Nephron progenitor cell (in vitro differentiated cells): ENCODE results near the gene MAB21L3.
"Not testable (repeated sequence)": the region's sequence is repeated elsewhere in the genome, so short reads cannot be mapped to it uniquely, and the experiment has no call there.

Experiments used
- DNase-seq: peaks from one replicate; pipeline ENCODE4 v3.0.0; 2021
- H3K27ac Mint-ChIP-seq: 2 replicates; pipeline ENCODE4 v1.8.0; 2021; ENCODE audit warnings: mild to moderate bottlenecking, moderate library complexity, mixed read lengths
- H3K27me3 Mint-ChIP-seq: 2 replicates; pipeline ENCODE4 v1.8.0; 2021; ENCODE audit warnings: mild to moderate bottlenecking, low read depth, mixed read lengths; ENCODE audit not compliant: poor library complexity
- H3K36me3 Mint-ChIP-seq: 2 replicates; pipeline ENCODE4 v1.8.0; 2021; ENCODE audit warnings: low read depth, mixed read lengths
- H3K4me1 Mint-ChIP-seq: 2 replicates; pipeline ENCODE4 v1.8.0; 2021; ENCODE audit warnings: mixed read lengths
- H3K4me3 Mint-ChIP-seq: 2 replicates; pipeline ENCODE4 v1.8.0; 2021; ENCODE audit warnings: mild to moderate bottlenecking, moderate library complexity, mixed read lengths
- H3K9me3 Mint-ChIP-seq: 2 replicates; pipeline ENCODE4 v1.8.0; 2021; ENCODE audit warnings: mild to moderate bottlenecking, moderate library complexity, mixed read lengths
- CTCF ChIP-seq: fragments of 200-600 bp; sonication (generic); IDR thresholded peaks from 2 replicates; pipeline ENCODE4 v1.5.0; 2021; ENCODE audit warnings: antibody characterized with exemption

MAB21L3 gene

GRCh38 chr1:116144151-116144550, 33.0 kb downstream of the MAB21L3 start:
- no peak overlapping the region for H3K27ac Mint-ChIP-seq
- H3K27me3 Mint-ChIP-seq: peaks cover 7% of the 10 kb centered on the region
- peaks cover 43% of the 10 kb centered on the region for H3K9me3 Mint-ChIP-seq
- peaks cover 24% of the 10 kb centered on the region for H3K36me3 Mint-ChIP-seq
- no peak overlapping the region for H3K4me3 Mint-ChIP-seq
- DNase-seq: no peak
- peaks cover 4% of the 10 kb centered on the region for H3K4me1 Mint-ChIP-seq
- no peak for TF ChIP-seq CTCF

DNA sequence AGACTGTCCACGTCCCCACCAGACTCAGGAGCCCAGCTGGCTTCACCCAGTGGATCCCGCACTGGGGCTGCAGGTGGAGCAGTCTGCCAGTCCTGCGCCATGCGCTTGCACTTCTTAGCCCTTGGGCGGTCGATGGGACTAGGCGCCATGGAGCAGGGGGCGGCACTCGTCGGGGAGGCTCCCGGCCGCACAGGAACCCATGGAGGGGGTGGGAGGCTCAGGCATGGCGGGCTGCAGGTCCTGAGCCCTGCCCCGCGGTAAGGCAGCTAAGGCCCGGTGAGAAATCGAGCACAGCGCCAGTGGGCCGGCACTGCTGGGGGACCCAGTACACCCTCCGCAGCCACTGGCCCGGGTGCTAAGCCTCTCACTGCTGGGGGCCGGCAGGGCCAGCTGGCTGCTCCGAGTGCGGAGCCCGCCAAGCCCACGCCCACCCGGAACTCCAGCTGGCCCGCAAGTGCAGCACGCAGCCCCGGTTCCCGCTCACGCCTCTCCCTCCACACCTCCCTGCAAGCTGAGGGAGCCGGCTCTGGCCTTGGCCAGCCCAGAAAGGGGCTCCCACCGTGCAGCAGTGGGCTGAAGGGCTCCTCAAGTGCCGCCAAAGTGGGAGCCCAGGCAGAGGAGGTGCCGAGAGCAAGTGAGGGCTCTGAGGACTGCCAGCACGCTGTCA, 35.4 kb downstream of the MAB21L3 start:
- Mint-ChIP-seq H3K9me3 (peaks cover 43% of the 10 kb centered on the region), H3K27me3 (peaks cover 11% of the 10 kb centered on the region), H3K36me3 (peaks cover 24% of the 10 kb centered on the region)
- H3K4me3 Mint-ChIP-seq, H3K27ac Mint-ChIP-seq, DNase-seq, H3K4me1 Mint-ChIP-seq: not testable (repeated sequence)

DNA sequence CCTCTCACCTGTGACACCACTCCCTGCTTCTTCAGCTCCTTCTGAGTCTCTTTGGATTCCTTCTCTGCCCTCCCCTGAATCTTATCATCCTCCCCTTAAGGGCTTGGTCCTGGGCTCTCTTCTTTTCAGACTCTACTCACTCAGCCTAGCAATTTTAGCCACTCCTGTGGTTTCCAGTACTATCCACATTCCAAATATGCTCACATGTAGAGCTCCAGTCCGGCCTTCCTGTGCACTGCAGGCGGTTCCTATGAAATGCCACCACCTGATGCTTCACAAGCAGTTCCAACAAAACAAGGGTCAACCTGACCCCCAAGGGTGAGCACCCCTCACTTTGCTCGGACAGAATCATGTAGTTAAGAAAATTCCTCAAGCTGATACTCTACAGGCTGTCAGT, 35.9 kb downstream of the MAB21L3 start:
- H3K36me3 Mint-ChIP-seq: peaks cover 24% of the 10 kb centered on the region
- no peak for TF ChIP-seq CTCF

GRCh38 chr1:116147972-116148371, 36.8 kb downstream of the MAB21L3 start:
- TF ChIP-seq CTCF: no peak
- no peak for DNase-seq
- Mint-ChIP-seq H3K27me3 (peaks cover 8% of the 10 kb centered on the region), H3K27ac (peak overlapping the region; percentile 52), H3K4me3 (no peak overlapping the region), H3K4me1 (peaks cover 10% of the 10 kb centered on the region), H3K9me3 (peaks cover 37% of the 10 kb centered on the region), H3K36me3 (peaks cover 24% of the 10 kb centered on the region)

More for the DNA sequence above, 35.9 kb downstream of the MAB21L3 start:
- no peak overlapping the region for H3K4me3 Mint-ChIP-seq
- H3K27ac Mint-ChIP-seq: no peak overlapping the region
- peaks cover 8% of the 10 kb centered on the region for H3K4me1 Mint-ChIP-seq
- H3K27me3 Mint-ChIP-seq: peaks cover 8% of the 10 kb centered on the region
- DNase-seq: no peak
- H3K9me3 Mint-ChIP-seq: peaks cover 43% of the 10 kb centered on the region

- no peak for DNase-seq
- Mint-ChIP-seq H3K4me3 (no peak overlapping the region), H3K4me1 (peaks cover 13% of the 10 kb centered on the region), H3K9me3 (peaks cover 28% of the 10 kb centered on the region), H3K36me3 (peaks cover 18% of the 10 kb centered on the region), H3K27me3 (peaks cover 8% of the 10 kb centered on the region), H3K27ac (no peak overlapping the region)
- TF ChIP-seq CTCF: no peak
Measured at GRCh38 chr1:116148967-116149366, 37.8 kb downstream of the MAB21L3 start.

- Mint-ChIP-seq H3K27me3 (peaks cover 8% of the 10 kb centered on the region), H3K9me3 (peaks cover 13% of the 10 kb centered on the region), H3K36me3 (peaks cover 9% of the 10 kb centered on the region), H3K4me1 (peaks cover 13% of the 10 kb centered on the region), H3K4me3 (no peak overlapping the region), H3K27ac (no peak overlapping the region)
- DNase-seq: no peak
- TF ChIP-seq CTCF: no peak
Measured at GRCh38 chr1:116150368-116150767, 39.2 kb downstream of the MAB21L3 start.
